H1 (cell line): ENCODE results near the gene PPP2R2D. TPM values are rescaled to one million over a fixed set of nuclear protein-coding genes. Genes with fewer than 3 reads are reported as not detected.

Source experiments
- CTCF ChIA-PET: fragments of 300-600 bp; sonication (Branson Sonifier 250); formaldehyde crosslinking; loops from one replicate; lab custom pipeline; 2021; ENCODE audit not compliant: partially characterized antibody; lab: Charles Lee
- POLR2A ChIA-PET: fragments of 300-600 bp; sonication (Branson Sonifier 250); formaldehyde crosslinking; loops from one replicate; lab custom pipeline; 2021; ENCODE audit warnings: inconsistent platforms; ENCODE audit not compliant: partially characterized antibody; lab: Charles Lee
- DNase-seq, 2 experiments: peaks; one replicate each; pipeline versions ENCODE4 v3.0.0 to v3.0.0-alpha.2; 2010 to 2022; ENCODE audit warnings: low spot score in 2 of 2, low read depth in 1 of 2, mixed read lengths in 1 of 2
- FAIRE-seq: peaks from 2 replicates; lab custom pipeline; 2011; peaks lifted over from hg19 to GRCh38; lab: Jason Lieb, UNC
- H2AFZ ChIP-seq: 2 replicates; pipeline ENCODE4 v1.8.1; 2012; ENCODE audit warnings: low read length, inconsistent platforms
- H2AK5ac ChIP-seq: 2 replicates; pipeline ENCODE4 v1.6.1; 2013; ENCODE audit warnings: low read depth, low read length
- H2BK120ac ChIP-seq: replicated peaks from 2 replicates; pipeline ENCODE3; 2013; ENCODE audit warnings: low read depth, low read length, inconsistent platforms
- H2BK12ac ChIP-seq: 2 replicates; pipeline ENCODE4 v1.6.1; 2013; ENCODE audit warnings: low read depth, low read length
- H2BK15ac ChIP-seq: 2 replicates; pipeline ENCODE4 v1.6.1; 2013; ENCODE audit warnings: low read length
- H2BK20ac ChIP-seq: 2 replicates; pipeline ENCODE4 v1.6.1; 2013; ENCODE audit warnings: low read length
- H2BK5ac ChIP-seq: 2 replicates; pipeline ENCODE4 v1.6.1; 2013; ENCODE audit warnings: low read depth, low read length
- H3K14ac ChIP-seq: 2 replicates; pipeline ENCODE4 v1.6.1; 2013; ENCODE audit warnings: inconsistent platforms; ENCODE audit not compliant: insufficient read length
- H3K18ac ChIP-seq: 2 replicates; pipeline ENCODE4 v1.6.1; 2013; ENCODE audit warnings: low read length; ENCODE audit errors: extremely low read depth
- H3K23ac ChIP-seq: 2 replicates; pipeline ENCODE4 v1.6.1; 2013; ENCODE audit warnings: inconsistent platforms; ENCODE audit not compliant: insufficient read length
- H3K23me2 ChIP-seq: 2 replicates; pipeline ENCODE4 v1.6.1; 2013; ENCODE audit warnings: low read depth, low read length
- H3K27ac ChIP-seq: 2 replicates; pipeline ENCODE4 v1.6.1; 2011; ENCODE audit warnings: low read depth, low read length, inconsistent platforms
- H3K27me3 ChIP-seq, 4 experiments: replicated peaks in 1 of 4; 1 replicate in 1 of 4; 2 replicates in 3 of 4; pipeline versions ENCODE4 v1.6.1 to v1.8.1; 2011 to 2013; ENCODE audit warnings: low read length in 3 of 4, mild to moderate bottlenecking in 3 of 4, inconsistent platforms in 2 of 4, mixed read lengths in 2 of 4, moderate library complexity in 1 of 4; ENCODE audit not compliant: control insufficient read depth in 3 of 4, insufficient read depth in 3 of 4; ENCODE audit errors: extremely low read depth in 1 of 4
- H3K36me3 ChIP-seq, 4 experiments: 2 replicates each; pipeline versions ENCODE4 v1.6.1 to v1.8.1; 2011 to 2013; ENCODE audit warnings: mild to moderate bottlenecking in 4 of 4, low read length in 3 of 4, moderate library complexity in 2 of 4, control low read depth in 1 of 4, inconsistent platforms in 1 of 4; ENCODE audit not compliant: insufficient read depth in 4 of 4, control insufficient read depth in 2 of 4
- H3K4ac ChIP-seq: replicated peaks from 2 replicates; pipeline ENCODE3; 2013; ENCODE audit warnings: low read length, low read depth, mixed read lengths, inconsistent platforms; ENCODE audit not compliant: insufficient read length
- H3K4me1 ChIP-seq, 4 experiments: replicated peaks in 1 of 4; 1 replicate in 1 of 4; 2 replicates in 3 of 4; pipeline versions ENCODE4 v1.6.1 to v1.8.1; 2011 to 2013; ENCODE audit warnings: low read length in 3 of 4, inconsistent platforms in 2 of 4, mixed read lengths in 1 of 4; ENCODE audit not compliant: insufficient read depth in 4 of 4, control insufficient read depth in 3 of 4
- H3K4me2 ChIP-seq, 2 experiments: 2 replicates each; pipeline versions ENCODE4 v1.6.1 to v1.8.1; 2011 to 2013; ENCODE audit warnings: low read depth in 2 of 2, low read length in 2 of 2, control low read depth in 1 of 2, inconsistent platforms in 1 of 2, mild to moderate bottlenecking in 1 of 2; ENCODE audit not compliant: insufficient read depth in 1 of 2
- H3K4me3 ChIP-seq, 4 experiments: fragments of 200-600, 300-600 bp in 1 of 4; sonication (generic), shearing (Covaris generic), sonication (Bioruptor Twin) in 1 of 4; 2 replicates each; pipeline versions ENCODE4 v1.5.1 to v1.8.1; 2011 to 2016; ENCODE audit warnings: low read length in 4 of 4, low read depth in 3 of 4, control low read depth in 2 of 4, inconsistent platforms in 2 of 4, mild to moderate bottlenecking in 2 of 4, mixed read lengths in 1 of 4, moderate library complexity in 1 of 4; ENCODE audit not compliant: insufficient read depth in 2 of 4; ENCODE audit errors: extremely low read depth in 1 of 4
- H3K56ac ChIP-seq: replicated peaks from 2 replicates; pipeline ENCODE3; 2013; ENCODE audit warnings: low read depth, mild to moderate bottlenecking, mixed read lengths, low read length, inconsistent platforms; ENCODE audit not compliant: insufficient read length
- H3K79me1 ChIP-seq: 2 replicates; pipeline ENCODE4 v1.6.1; 2013; ENCODE audit warnings: low read depth, low read length, control low read depth
- H3K79me2 ChIP-seq, 2 experiments: 2 replicates each; pipeline versions ENCODE4 v1.6.1 to v1.8.1; 2012 to 2013; ENCODE audit warnings: low read length in 2 of 2, mild to moderate bottlenecking in 2 of 2, inconsistent platforms in 1 of 2; ENCODE audit not compliant: insufficient read depth in 2 of 2, control insufficient read depth in 1 of 2
- H3K9ac ChIP-seq, 4 experiments: replicated peaks in 1 of 4; 1 replicate in 1 of 4; 2 replicates in 3 of 4; pipeline versions ENCODE4 v1.6.1 to v1.8.1; 2011 to 2013; ENCODE audit warnings: low read depth in 3 of 4, low read length in 3 of 4, control low read depth in 2 of 4, mild to moderate bottlenecking in 2 of 4, moderate library complexity in 2 of 4, inconsistent platforms in 1 of 4; ENCODE audit errors: extremely low read depth in 1 of 4
- H3K9me3 ChIP-seq, 2 experiments: 2 replicates each; pipeline versions ENCODE4 v1.6.1 to v1.8.1; 2012 to 2013; ENCODE audit warnings: mild to moderate bottlenecking in 2 of 2, moderate library complexity in 2 of 2, control low read depth in 1 of 2, inconsistent platforms in 1 of 2, low read depth in 1 of 2, low read length in 1 of 2, mixed read lengths in 1 of 2; ENCODE audit not compliant: insufficient read depth in 2 of 2
- H4K20me1 ChIP-seq, 2 experiments: replicated peaks in 1 of 2; 2 replicates each; pipeline versions ENCODE3 to v1.8.1; 2011 to 2013; ENCODE audit warnings: inconsistent platforms in 2 of 2, low read length in 2 of 2, mild to moderate bottlenecking in 1 of 2; ENCODE audit not compliant: insufficient read depth in 2 of 2, control insufficient read depth in 1 of 2
- H4K5ac ChIP-seq: 2 replicates; pipeline ENCODE4 v1.6.1; 2013; ENCODE audit warnings: low read length, low read depth, mixed read lengths, inconsistent platforms; ENCODE audit not compliant: insufficient read length
- H4K8ac ChIP-seq: 2 replicates; pipeline ENCODE4 v1.8.0; 2013; ENCODE audit warnings: mild to moderate bottlenecking, moderate library complexity, low read length, inconsistent platforms; ENCODE audit not compliant: insufficient read depth; ENCODE audit errors: extremely low read depth
- H4K91ac ChIP-seq: replicated peaks from 2 replicates; pipeline ENCODE3; 2013; ENCODE audit warnings: low read length, mixed read lengths, inconsistent platforms; ENCODE audit not compliant: insufficient read length
- ATF2 ChIP-seq: IDR thresholded peaks from 2 replicates; pipeline ENCODE4 v1.6.1; 2012; ENCODE audit warnings: low read length, inconsistent platforms
- ATF3 ChIP-seq: IDR thresholded peaks from 2 replicates; pipeline ENCODE4 v1.6.1; 2011; ENCODE audit warnings: low read depth, mild to moderate bottlenecking, low read length; ENCODE audit not compliant: insufficient read depth
- CEBPB ChIP-seq: IDR thresholded peaks from 2 replicates; pipeline ENCODE4 v1.6.1; 2012; ENCODE audit warnings: low read depth, low read length
- CHD2 ChIP-seq: IDR thresholded peaks from 2 replicates; pipeline ENCODE4 v1.6.1; 2012; ENCODE audit warnings: low read length, improper control_type of control experiment
- EZH2 ChIP-seq: fragments of 200-600 bp; sonication (generic); IDR thresholded peaks from 2 replicates; pipeline ENCODE4 v1.7.1; 2012; ENCODE audit warnings: low read depth, mild to moderate bottlenecking, moderate library complexity, low read length, inconsistent platforms; ENCODE audit not compliant: severe bottlenecking
- GTF2F1 ChIP-seq: IDR thresholded peaks from 2 replicates; pipeline ENCODE4 v1.6.1; 2012; ENCODE audit warnings: low read depth, low read length, improper control_type of control experiment, borderline replicate concordance
- JUND ChIP-seq: IDR thresholded peaks from 2 replicates; pipeline ENCODE4 v1.6.1; 2011; ENCODE audit warnings: mild to moderate bottlenecking, improper control_type of control experiment, low read length
- KDM1A ChIP-seq: fragments of 200-600, 300-600 bp; sonication (generic); IDR thresholded peaks from 2 replicates; pipeline ENCODE4 v1.7.1; 2016; ENCODE audit warnings: mild to moderate bottlenecking, low read length, borderline replicate concordance
- RAD21 ChIP-seq, 2 experiments: IDR thresholded peaks in 1 of 2; conservative IDR thresholded peaks in 1 of 2; 2 replicates each; pipeline ENCODE4 v1.6.1; 2011; ENCODE audit warnings: low read depth in 2 of 2, low read length in 2 of 2, improper control_type of control experiment in 1 of 2, inconsistent platforms in 1 of 2, mild to moderate bottlenecking in 1 of 2, moderate library complexity in 1 of 2
- RXRA ChIP-seq: IDR thresholded peaks from 2 replicates; pipeline ENCODE4 v1.6.1; 2011; ENCODE audit warnings: low read depth, mild to moderate bottlenecking, low read length, moderate library complexity; ENCODE audit not compliant: insufficient read depth
- TAF7 ChIP-seq: optimal IDR thresholded peaks from 2 replicates; pipeline ENCODE3; 2011; ENCODE audit warnings: low read depth, mild to moderate bottlenecking, inconsistent platforms, low read length, moderate library complexity, borderline replicate concordance
- TEAD4 ChIP-seq: IDR thresholded peaks from 2 replicates; pipeline ENCODE4 v1.6.1; 2012; ENCODE audit warnings: low read depth, low read length, inconsistent platforms, mixed read lengths
- WGBS, 2 experiments: shearing (Covaris generic) in 1 of 2; methylation state at CpG; one replicate each; pipeline versions ENCODE4 v1.1.6 to v1.1.7; 2013 to 2015; ENCODE audit warnings: low lambda C conversion rate in 2 of 2, mixed read lengths in 2 of 2, inconsistent platforms in 1 of 2, low coverage in 1 of 2, missing lambda C conversion rate in 1 of 2; ENCODE audit not compliant: insufficient replicate concordance in 2 of 2, insufficient coverage in 1 of 2, insufficient read length in 1 of 2; ENCODE audit errors: extremely low coverage in 1 of 2, missing lambda C conversion rate in 1 of 2; 5-methylcytosine and 5-hydroxymethylcytosine counted together
- polyA plus RNA-seq, 7 experiments: library from polyadenylated mRNA; depleted of rRNA in 3 of 7; stranded (reverse) in 5 of 7; unstranded in 2 of 7; fragments of >200 nt in 5 of 7; fragments of 200-250 nt in 2 of 7; gene quantifications; 1 replicate in 5 of 7; 2 replicates in 1 of 7; 4 replicates in 1 of 7; pipeline versions ENCODE4 v1.2.1 to v1.2.3, GENCODE V29; 2011 to 2013; ENCODE audit warnings: missing spikeins in 2 of 7, mixed read lengths in 2 of 7
- total RNA-seq: library from RNA; stranded (reverse); fragmentation: NEBNext Ultra II Directional; extraction: Animal tissue kit (Norgen Biotek cat#: 25700); gene quantifications from 2 replicates; pipeline ENCODE4 v1.2.1, GENCODE V29; 2021

Gene PPP2R2D
- total and polyA plus RNA-seq, 2 of the 8 experiments (the other 6 are each of a cell fraction or from before 2014, with no cell fraction given), result 25.4 to 32.8 TPM

- Histone ChIP-seq H2BK12ac (no peak overlapping the region), H3K27ac (no peak overlapping the region), H3K79me2 (peaks cover 7 to 76% of the 10 kb centered on the region in 2 experiments), H3K4me2 (no peak overlapping the region), H3K14ac (no peak overlapping the region), H2BK5ac (no peak overlapping the region), H3K79me1 (peaks cover 17% of the 10 kb centered on the region), H4K8ac (no peak overlapping the region), H3K18ac (no peak overlapping the region), H3K36me3 (no peaks in the 10 kb centered on the region; a peak in 1 of 8 replicates), H2AFZ (no peak overlapping the region), H3K9ac (no peak overlapping the region), H2BK20ac (no peak overlapping the region), H3K23ac (no peak overlapping the region), H3K4me1 (peaks cover 0 to 8% (median 5%) of the 10 kb centered on the region in 4 experiments; a peak in 6 of 7 replicates), H4K91ac (no peak overlapping the region), H2AK5ac (no peak overlapping the region; the same call in 1 of the 2 replicates), H4K20me1 (peaks cover 10 to 15% of the 10 kb centered on the region in 2 experiments), H2BK15ac (no peak overlapping the region), H3K9me3 (no peaks in the 10 kb centered on the region), H3K23me2 (no peaks in the 10 kb centered on the region), H3K4me3 (no peak overlapping the region), H4K5ac (no peak overlapping the region), H3K56ac (no peak overlapping the region), H2BK120ac (no peak overlapping the region), H3K27me3 (no peaks in the 10 kb centered on the region), H3K4ac (no peak overlapping the region)
- CTCF ChIA-PET, result no interaction called here
- WGBS, 2 experiments, result 91% methylated on average over 10 of the region's 11 CpGs; no CpG with 5 or more reads in 1 of the 2 experiments
- FAIRE-seq, result no peak
- POLR2A ChIA-PET, result no interaction called here
- TF ChIP-seq ATF2, result no peak
- no peak for TF ChIP-seq EZH2
- no peak for TF ChIP-seq TEAD4
- no peak for TF ChIP-seq JUND
- no peak for TF ChIP-seq RXRA
- no peak for TF ChIP-seq CEBPB
- TF ChIP-seq RAD21 (IDR thresholded peaks at IDR 0.05 in 1 of 2, conservative IDR thresholded peaks at IDR 0.05 in 1 of 2; ENCODE audit: low read depth in 2 of 2, low read length in 2 of 2), result no peak
- no peak for TF ChIP-seq TAF7
- no peak for TF ChIP-seq ATF3
- TF ChIP-seq GTF2F1, result no peak
- no peak for TF ChIP-seq CHD2
- TF ChIP-seq KDM1A, result no peak
- no peak for DNase-seq
Observed at GRCh38 chr10:131920151-131920550, 19.3 kb downstream of the PPP2R2D start.
